ENCODE results near the gene KRTAP4-6.

DNA sequence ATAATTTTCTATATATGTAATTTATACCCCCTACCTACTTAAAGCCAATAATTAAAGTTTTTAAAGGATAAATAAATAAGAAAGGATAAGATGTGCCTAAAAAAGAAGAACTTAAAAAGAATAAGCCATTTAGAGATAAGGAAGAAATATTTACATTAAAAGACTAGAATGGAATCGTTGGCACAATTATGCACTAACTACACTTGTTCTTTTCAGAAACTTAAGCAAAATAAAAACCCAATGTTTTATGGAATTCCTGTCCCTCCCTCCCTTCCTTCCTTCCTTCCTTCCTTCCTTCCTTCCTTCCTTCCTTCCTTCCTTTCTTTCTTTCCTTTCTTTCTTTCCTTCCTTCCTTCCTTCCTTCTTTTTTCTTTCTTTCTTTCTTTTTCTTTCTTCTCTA is 4.5 kb upstream of the KRTAP4-6 start:
- TF ChIP-seq GATA2 (IDR thresholded peaks at IDR 0.05; ENCODE audit: low read depth, low read length) (no peak), GATA3 (IDR thresholded peaks at IDR 0.05; ENCODE audit: low read depth, low read length) (no peak)

Measured in SH-SY5Y (cell line).